Measurements from ENCODE around the gene GPR45.

The GPR45 gene

GRCh38 chr2:105283532-105283931 is 42.0 kb downstream of the GPR45 start:
- Histone ChIP-seq H3K4me1 (no peaks in the 10 kb centered on the region), H3K9me3 (no peaks in the 10 kb centered on the region), H3K36me3 (no peaks in the 10 kb centered on the region; the same call in 1 of the 2 replicates), H3K4me3 (ENCODE audit: low read depth, low read length) (no peak overlapping the region), H3K27me3 (no peaks in the 10 kb centered on the region)
- no peak for TF ChIP-seq CTCF (IDR thresholded peaks at IDR 0.05; ENCODE audit: low read depth, low read length)
- no peak for DNase-seq

DNA sequence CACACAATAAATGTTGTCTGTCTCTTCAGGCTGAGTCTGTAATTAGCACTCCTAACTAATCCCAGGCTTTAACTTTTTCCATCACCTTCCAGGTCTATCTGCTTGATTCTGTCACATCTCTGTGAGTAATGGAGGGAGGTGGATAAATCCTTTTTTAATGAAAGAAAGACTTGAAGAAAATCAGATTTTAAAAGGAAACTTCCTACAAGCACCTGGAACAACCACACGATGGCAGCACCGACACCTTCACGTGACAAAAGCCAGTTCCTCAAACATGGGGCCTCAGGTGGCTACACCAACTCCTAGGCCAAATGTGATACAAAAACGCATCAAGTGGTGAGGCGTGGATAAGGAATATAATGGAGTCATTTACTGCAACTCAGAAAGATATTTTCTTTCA is 46.1 kb downstream of the GPR45 start:
- peak; percentile 47 for TF ChIP-seq CTCF (IDR thresholded peaks at IDR 0.05; ENCODE audit: low read depth, low read length)
- H3K9me3 ChIP-seq = no peaks in the 10 kb centered on the region
- peaks cover 4% of the 10 kb centered on the region; the same call in 1 of the 2 replicates for H3K36me3 ChIP-seq
- H3K27me3 ChIP-seq = no peaks in the 10 kb centered on the region
- peak; percentile 23 for DNase-seq
- H3K4me3 ChIP-seq (ENCODE audit: low read depth, low read length) = no peak overlapping the region
- no peaks in the 10 kb centered on the region for H3K4me1 ChIP-seq

- Histone ChIP-seq H3K9me3 (no peaks in the 10 kb centered on the region), H3K4me1 (no peaks in the 10 kb centered on the region), H3K4me3 (ENCODE audit: low read depth, low read length) (no peak overlapping the region), H3K36me3 (peaks cover 4% of the 10 kb centered on the region; the same call in 1 of the 2 replicates), H3K27me3 (no peaks in the 10 kb centered on the region)
- no peak for TF ChIP-seq CTCF (IDR thresholded peaks at IDR 0.05; ENCODE audit: low read depth, low read length)
- no peak for DNase-seq
Measured at GRCh38 chr2:105288133-105288532, 46.6 kb downstream of the GPR45 start.

- no peaks in the 10 kb centered on the region for H3K4me1 ChIP-seq
- H3K36me3 ChIP-seq = peaks cover 4% of the 10 kb centered on the region; the same call in 1 of the 2 replicates
- no peak for DNase-seq
- TF ChIP-seq CTCF (IDR thresholded peaks at IDR 0.05; ENCODE audit: low read depth, low read length) = no peak
- H3K27me3 ChIP-seq = no peaks in the 10 kb centered on the region
- no peaks in the 10 kb centered on the region for H3K9me3 ChIP-seq
- no peak overlapping the region for H3K4me3 ChIP-seq (ENCODE audit: low read depth, low read length)
Measured at GRCh38 chr2:105290981-105291660, 49.6 kb downstream of the GPR45 start.

DNA sequence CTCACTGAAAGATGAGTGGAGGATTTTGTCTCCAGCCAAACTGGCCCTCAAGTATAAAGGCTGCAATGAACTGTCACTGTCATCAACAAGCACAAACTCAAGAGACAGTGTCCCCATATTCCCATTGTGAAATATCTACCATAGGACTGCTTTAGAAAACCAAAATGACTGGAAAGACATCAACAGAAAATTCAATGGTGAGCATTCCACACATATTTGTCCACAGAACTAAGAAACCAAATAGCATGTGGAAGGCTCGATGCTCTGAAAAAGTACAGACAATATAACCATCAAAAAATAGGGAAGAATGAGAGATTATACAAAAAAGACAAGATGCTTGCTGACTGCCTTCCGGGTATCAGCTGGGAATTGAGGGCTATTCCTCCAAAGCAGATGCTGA is 50.4 kb downstream of the GPR45 start:
- Histone ChIP-seq H3K36me3 (peaks cover 4% of the 10 kb centered on the region; the same call in 1 of the 2 replicates), H3K4me3 (ENCODE audit: low read depth, low read length) (no peak overlapping the region), H3K27me3 (no peaks in the 10 kb centered on the region), H3K4me1 (no peaks in the 10 kb centered on the region), H3K9me3 (no peaks in the 10 kb centered on the region)
- DNase-seq = no peak
- TF ChIP-seq CTCF (IDR thresholded peaks at IDR 0.05; ENCODE audit: low read depth, low read length) = no peak

Measured in BE2C (cell line).